ENCODE results near the gene MALRD1.

Gene MALRD1

DNA sequence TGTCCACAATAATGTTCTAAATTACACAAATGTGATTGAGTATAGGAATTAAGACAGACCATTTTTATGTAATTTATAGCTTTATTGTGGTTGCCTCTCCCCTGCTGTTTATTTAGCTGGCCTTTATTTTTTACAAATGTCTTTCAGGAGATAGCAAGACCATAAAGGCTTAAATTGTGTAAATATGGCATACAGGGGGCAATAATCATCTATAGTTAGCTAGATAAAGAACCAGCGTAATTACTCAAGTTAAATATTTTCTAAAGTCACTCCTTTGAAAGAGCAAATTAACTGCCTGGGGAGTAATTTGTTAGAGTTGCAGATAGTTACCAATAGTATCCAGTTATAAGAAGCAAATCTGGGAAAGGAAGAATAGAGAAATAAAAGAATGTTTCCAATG, at the start of gene MALRD1:
TSS of gene MALRD1 (plus strand) at position 313 of the 400 bp plus-strand sequence. CDS start 138 bp downstream, outside the sequence.
- Histone ChIP-seq H3K4me1 (ENCODE audit: low read depth, poor library complexity, severe bottlenecking) (no peaks in the 10 kb centered on the region), H3K27ac (no peak within 1 kb of the TSS), H4K20me1 (ENCODE audit: insufficient read depth) (no peaks in the 10 kb centered on the region), H2AFZ (ENCODE audit: low read depth) (no peak within 1 kb of the TSS), H3K4me3 (IDR thresholded peaks at IDR 0.05; ENCODE audit: insufficient read depth, low read depth, low read length) (no peak within 1 kb of the TSS), H3K36me3 (ENCODE audit: insufficient read depth) (no peaks in the 10 kb centered on the region), H3K9ac (no peak within 1 kb of the TSS), H3K4me2 (no peak within 1 kb of the TSS), H3K79me2 (ENCODE audit: insufficient read depth, low read depth) (no peaks in the 10 kb centered on the region), H3K27me3 (ENCODE audit: insufficient read depth, low read depth) (no peaks in the 10 kb centered on the region)
- TF ChIP-seq, protein P1, sequence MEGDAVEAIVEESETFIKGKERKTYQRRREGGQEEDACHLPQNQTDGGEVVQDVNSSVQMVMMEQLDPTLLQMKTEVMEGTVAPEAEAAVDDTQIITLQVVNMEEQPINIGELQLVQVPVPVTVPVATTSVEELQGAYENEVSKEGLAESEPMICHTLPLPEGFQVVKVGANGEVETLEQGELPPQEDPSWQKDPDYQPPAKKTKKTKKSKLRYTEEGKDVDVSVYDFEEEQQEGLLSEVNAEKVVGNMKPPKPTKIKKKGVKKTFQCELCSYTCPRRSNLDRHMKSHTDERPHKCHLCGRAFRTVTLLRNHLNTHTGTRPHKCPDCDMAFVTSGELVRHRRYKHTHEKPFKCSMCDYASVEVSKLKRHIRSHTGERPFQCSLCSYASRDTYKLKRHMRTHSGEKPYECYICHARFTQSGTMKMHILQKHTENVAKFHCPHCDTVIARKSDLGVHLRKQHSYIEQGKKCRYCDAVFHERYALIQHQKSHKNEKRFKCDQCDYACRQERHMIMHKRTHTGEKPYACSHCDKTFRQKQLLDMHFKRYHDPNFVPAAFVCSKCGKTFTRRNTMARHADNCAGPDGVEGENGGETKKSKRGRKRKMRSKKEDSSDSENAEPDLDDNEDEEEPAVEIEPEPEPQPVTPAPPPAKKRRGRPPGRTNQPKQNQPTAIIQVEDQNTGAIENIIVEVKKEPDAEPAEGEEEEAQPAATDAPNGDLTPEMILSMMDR (conservative IDR thresholded peaks at IDR 0.05; ENCODE audit: low read depth, low read length) = no peak

DNA sequence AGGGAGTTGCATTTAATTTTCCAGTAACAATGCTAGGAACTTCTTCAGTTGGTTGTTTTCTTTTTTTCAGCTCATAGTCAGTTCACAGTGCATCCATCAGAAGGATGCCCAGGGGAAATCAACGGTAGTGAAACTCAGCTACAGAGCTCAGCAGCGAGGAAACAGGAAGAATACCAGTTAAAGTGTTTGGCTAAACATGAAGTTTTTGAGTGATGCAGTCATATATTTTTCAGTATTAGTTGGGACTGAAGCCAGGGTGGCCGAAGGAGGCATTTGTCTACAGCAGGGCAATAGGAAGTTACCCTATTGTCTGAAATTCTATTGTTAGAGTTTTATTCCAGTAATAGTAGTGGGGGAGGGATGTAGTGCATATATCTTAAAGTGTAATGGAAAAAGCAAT, 45.3 kb upstream of the MALRD1 start:
- no peaks in the 10 kb centered on the region for H3K79me2 ChIP-seq (ENCODE audit: insufficient read depth, low read depth)
- H3K27ac ChIP-seq = no peak overlapping the region
- peaks cover 3% of the 10 kb centered on the region for H3K4me1 ChIP-seq (ENCODE audit: low read depth, poor library complexity, severe bottlenecking)
- H2AFZ ChIP-seq (ENCODE audit: low read depth) = no peak overlapping the region
- TF ChIP-seq, protein P1 (conservative IDR thresholded peaks at IDR 0.05; ENCODE audit: low read depth, low read length) = no peak
- H3K4me3 ChIP-seq (IDR thresholded peaks at IDR 0.05; ENCODE audit: insufficient read depth, low read depth, low read length) = no peak overlapping the region
- H3K4me2 ChIP-seq = no peak overlapping the region
- H3K36me3 ChIP-seq (ENCODE audit: insufficient read depth) = no peaks in the 10 kb centered on the region
- H3K27me3 ChIP-seq (ENCODE audit: insufficient read depth, low read depth) = no peaks in the 10 kb centered on the region
- no peaks in the 10 kb centered on the region for H4K20me1 ChIP-seq (ENCODE audit: insufficient read depth)
- no peak overlapping the region for H3K9ac ChIP-seq

DNA sequence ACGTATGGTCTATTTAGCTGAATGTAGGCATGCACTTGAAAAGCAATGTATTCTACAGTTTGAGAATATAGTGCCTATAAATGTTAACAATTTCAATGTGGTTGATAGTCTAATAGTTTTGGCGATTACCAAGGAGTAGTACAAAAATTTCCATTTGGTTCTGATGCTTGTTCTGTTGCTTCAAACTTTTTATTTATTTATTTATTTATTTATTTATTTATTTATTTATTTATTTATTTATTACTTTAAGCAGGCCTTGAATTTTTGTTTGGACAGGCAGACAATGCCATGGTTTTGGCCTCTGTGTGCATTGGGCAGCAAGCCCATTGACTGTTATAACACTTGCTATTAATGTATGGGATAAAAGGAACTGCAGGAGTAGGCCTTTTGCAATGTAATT, 36.5 kb upstream of the MALRD1 start:
- no peak overlapping the region for H2AFZ ChIP-seq (ENCODE audit: low read depth)
- TF ChIP-seq, protein P1 (conservative IDR thresholded peaks at IDR 0.05; ENCODE audit: low read depth, low read length) = no peak
- H3K4me1 ChIP-seq (ENCODE audit: low read depth, poor library complexity, severe bottlenecking) = no peaks in the 10 kb centered on the region
- H3K4me2 ChIP-seq = no peak overlapping the region
- no peak overlapping the region for H3K9ac ChIP-seq
- H4K20me1 ChIP-seq (ENCODE audit: insufficient read depth) = no peaks in the 10 kb centered on the region
- H3K27me3 ChIP-seq (ENCODE audit: insufficient read depth, low read depth) = no peaks in the 10 kb centered on the region
- no peak overlapping the region for H3K4me3 ChIP-seq (IDR thresholded peaks at IDR 0.05; ENCODE audit: insufficient read depth, low read depth, low read length)
- H3K79me2 ChIP-seq (ENCODE audit: insufficient read depth, low read depth) = no peaks in the 10 kb centered on the region
- no peak overlapping the region for H3K27ac ChIP-seq
- no peaks in the 10 kb centered on the region for H3K36me3 ChIP-seq (ENCODE audit: insufficient read depth)

DNA sequence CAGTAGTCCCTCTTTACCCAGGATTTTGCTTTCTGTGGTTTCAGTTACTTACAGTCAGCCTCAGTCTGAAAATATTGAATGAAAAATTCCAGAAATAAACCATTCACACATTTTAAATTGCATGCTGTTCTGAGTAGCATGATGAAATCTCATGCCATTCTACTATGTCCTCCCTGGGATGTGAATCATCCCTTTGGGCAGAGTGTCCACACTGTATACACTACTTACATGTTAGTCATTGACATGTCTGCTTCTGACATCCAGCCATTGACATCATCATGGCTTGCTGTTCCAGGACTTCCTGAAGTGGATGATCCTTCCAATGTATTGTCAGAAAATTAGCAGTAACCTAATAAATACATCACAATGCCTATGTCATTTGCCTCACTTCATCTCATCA, 34.6 kb upstream of the MALRD1 start:
- no peak overlapping the region for H2AFZ ChIP-seq (ENCODE audit: low read depth)
- no peak overlapping the region for H3K9ac ChIP-seq
- no peaks in the 10 kb centered on the region for H3K36me3 ChIP-seq (ENCODE audit: insufficient read depth)
- no peak overlapping the region for H3K4me2 ChIP-seq
- no peak overlapping the region for H3K4me3 ChIP-seq (IDR thresholded peaks at IDR 0.05; ENCODE audit: insufficient read depth, low read depth, low read length)
- no peaks in the 10 kb centered on the region for H3K79me2 ChIP-seq (ENCODE audit: insufficient read depth, low read depth)
- no peaks in the 10 kb centered on the region for H4K20me1 ChIP-seq (ENCODE audit: insufficient read depth)
- H3K27ac ChIP-seq = no peak overlapping the region
- H3K27me3 ChIP-seq (ENCODE audit: insufficient read depth, low read depth) = no peaks in the 10 kb centered on the region
- TF ChIP-seq, protein P1 (conservative IDR thresholded peaks at IDR 0.05; ENCODE audit: low read depth, low read length) = no peak
- H3K4me1 ChIP-seq (ENCODE audit: low read depth, poor library complexity, severe bottlenecking) = no peaks in the 10 kb centered on the region

Measured in KMS-11 (cell line).